ENCODE data around the gene RNF26.
A peak's percentile ranks its signal among the peaks of the same experiment; 100 is the strongest.

Gene RNF26

GRCh38 chr11:119355091-119355843 lies 20.9 kb downstream of the RNF26 start:
- Histone ChIP-seq H3K9ac (ENCODE audit: low read length) (no peak overlapping the region), H3K9me3 (ENCODE audit: insufficient read depth, low read length) (no peaks in the 10 kb centered on the region), H3K9me2 (replicated peaks; ENCODE audit: insufficient read depth, low read length) (no peaks in the 10 kb centered on the region), H3K36me3 (ENCODE audit: low read length) (no peaks in the 10 kb centered on the region), H2AFZ (ENCODE audit: low read depth, low read length, severe bottlenecking) (no peak overlapping the region), H3K4me2 (ENCODE audit: low read depth, low read length, poor library complexity, severe bottlenecking) (no peak overlapping the region), H3K27ac (ENCODE audit: low read depth, low read length) (no peak overlapping the region), H3K27me3 (ENCODE audit: low read length) (no peaks in the 10 kb centered on the region), H3K4me3 (ENCODE audit: insufficient read depth, low read length, poor library complexity, severe bottlenecking) (no peak overlapping the region), H4K20me1 (ENCODE audit: low read depth, low read length) (no peaks in the 10 kb centered on the region), H3K79me2 (ENCODE audit: insufficient read depth, low read length) (no peaks in the 10 kb centered on the region), H3F3A (ENCODE audit: insufficient read depth) (no peaks in the 10 kb centered on the region)
- TF ChIP-seq EZH2phosphoT487 (conservative IDR thresholded peaks at IDR 0.05; ENCODE audit: low read length) = no peak
- TF ChIP-seq, protein P1, sequence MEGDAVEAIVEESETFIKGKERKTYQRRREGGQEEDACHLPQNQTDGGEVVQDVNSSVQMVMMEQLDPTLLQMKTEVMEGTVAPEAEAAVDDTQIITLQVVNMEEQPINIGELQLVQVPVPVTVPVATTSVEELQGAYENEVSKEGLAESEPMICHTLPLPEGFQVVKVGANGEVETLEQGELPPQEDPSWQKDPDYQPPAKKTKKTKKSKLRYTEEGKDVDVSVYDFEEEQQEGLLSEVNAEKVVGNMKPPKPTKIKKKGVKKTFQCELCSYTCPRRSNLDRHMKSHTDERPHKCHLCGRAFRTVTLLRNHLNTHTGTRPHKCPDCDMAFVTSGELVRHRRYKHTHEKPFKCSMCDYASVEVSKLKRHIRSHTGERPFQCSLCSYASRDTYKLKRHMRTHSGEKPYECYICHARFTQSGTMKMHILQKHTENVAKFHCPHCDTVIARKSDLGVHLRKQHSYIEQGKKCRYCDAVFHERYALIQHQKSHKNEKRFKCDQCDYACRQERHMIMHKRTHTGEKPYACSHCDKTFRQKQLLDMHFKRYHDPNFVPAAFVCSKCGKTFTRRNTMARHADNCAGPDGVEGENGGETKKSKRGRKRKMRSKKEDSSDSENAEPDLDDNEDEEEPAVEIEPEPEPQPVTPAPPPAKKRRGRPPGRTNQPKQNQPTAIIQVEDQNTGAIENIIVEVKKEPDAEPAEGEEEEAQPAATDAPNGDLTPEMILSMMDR (IDR thresholded peaks at IDR 0.05; ENCODE audit: insufficient read depth, low read length, poor library complexity, severe bottlenecking) = no peak

GRCh38 chr11:119356349-119357031 lies 22.2 kb downstream of the RNF26 start:
- Histone ChIP-seq H3K9me3 (ENCODE audit: insufficient read depth, low read length) (no peaks in the 10 kb centered on the region), H3K4me2 (ENCODE audit: low read depth, low read length, poor library complexity, severe bottlenecking) (peak overlapping the region; percentile 89), H3K9ac (ENCODE audit: low read length) (peak overlapping the region; percentile 62), H3K4me3 (ENCODE audit: insufficient read depth, low read length, poor library complexity, severe bottlenecking) (peak overlapping the region; percentile 58), H3K27me3 (ENCODE audit: low read length) (no peaks in the 10 kb centered on the region), H4K20me1 (ENCODE audit: low read depth, low read length) (no peaks in the 10 kb centered on the region), H3K36me3 (ENCODE audit: low read length) (no peaks in the 10 kb centered on the region), H3K27ac (ENCODE audit: low read depth, low read length) (no peak overlapping the region), H3K9me2 (replicated peaks; ENCODE audit: insufficient read depth, low read length) (no peaks in the 10 kb centered on the region), H3F3A (ENCODE audit: insufficient read depth) (no peaks in the 10 kb centered on the region), H2AFZ (ENCODE audit: low read depth, low read length, severe bottlenecking) (peak overlapping the region; percentile 99), H3K79me2 (ENCODE audit: insufficient read depth, low read length) (no peaks in the 10 kb centered on the region)
- no peak for TF ChIP-seq EZH2phosphoT487 (conservative IDR thresholded peaks at IDR 0.05; ENCODE audit: low read length)
- TF ChIP-seq, protein P1 (IDR thresholded peaks at IDR 0.05; ENCODE audit: insufficient read depth, low read length, poor library complexity, severe bottlenecking) = peak; percentile 95

- H3K4me3 ChIP-seq (ENCODE audit: insufficient read depth, low read length, poor library complexity, severe bottlenecking) = no peak overlapping the region
- H3K36me3 ChIP-seq (ENCODE audit: low read length) = no peaks in the 10 kb centered on the region
- TF ChIP-seq, protein P1 (IDR thresholded peaks at IDR 0.05; ENCODE audit: insufficient read depth, low read length, poor library complexity, severe bottlenecking) = no peak
- no peak for TF ChIP-seq EZH2phosphoT487 (conservative IDR thresholded peaks at IDR 0.05; ENCODE audit: low read length)
- no peaks in the 10 kb centered on the region for H3F3A ChIP-seq (ENCODE audit: insufficient read depth)
- H3K27ac ChIP-seq (ENCODE audit: low read depth, low read length) = no peak overlapping the region
- no peak overlapping the region for H2AFZ ChIP-seq (ENCODE audit: low read depth, low read length, severe bottlenecking)
- H3K4me2 ChIP-seq (ENCODE audit: low read depth, low read length, poor library complexity, severe bottlenecking) = peak overlapping the region; percentile 89
- H3K27me3 ChIP-seq (ENCODE audit: low read length) = no peaks in the 10 kb centered on the region
- no peaks in the 10 kb centered on the region for H3K9me3 ChIP-seq (ENCODE audit: insufficient read depth, low read length)
- H4K20me1 ChIP-seq (ENCODE audit: low read depth, low read length) = no peaks in the 10 kb centered on the region
- no peaks in the 10 kb centered on the region for H3K79me2 ChIP-seq (ENCODE audit: insufficient read depth, low read length)
- no peaks in the 10 kb centered on the region for H3K9me2 ChIP-seq (replicated peaks; ENCODE audit: insufficient read depth, low read length)
- H3K9ac ChIP-seq (ENCODE audit: low read length) = 0 out of 2 replicates have a peak overlapping the region, but pooled peaks have one; percentile 62
Measured at GRCh38 chr11:119357074-119357473, 22.7 kb downstream of the RNF26 start.
